Measurements from ENCODE around the gene GLT1D1.

- no peak for TF ChIP-seq FOXA1 (IDR thresholded peaks at IDR 0.05)
- no peak for TF ChIP-seq BHLHE40 (IDR thresholded peaks at IDR 0.05; ENCODE audit: borderline replicate concordance)
- no peak for TF ChIP-seq LEF1 (IDR thresholded peaks at IDR 0.05; ENCODE audit: borderline replicate concordance)
- TF ChIP-seq L3MBTL2 (conservative IDR thresholded peaks at IDR 0.05): no peak
- TF ChIP-seq FOXM1 (IDR thresholded peaks at IDR 0.05; ENCODE audit: borderline replicate concordance): no peak
- TF ChIP-seq SUZ12 (IDR thresholded peaks at IDR 0.05): no peak
- TF ChIP-seq ELF4 (IDR thresholded peaks at IDR 0.05): no peak
- TF ChIP-seq NFRKB (IDR thresholded peaks at IDR 0.05): no peak
- TF ChIP-seq SP1 (IDR thresholded peaks at IDR 0.05): no peak
- TF ChIP-seq ARNT (IDR thresholded peaks at IDR 0.05): no peak
- no peak for TF ChIP-seq TARDBP (IDR thresholded peaks at IDR 0.05)
- TF ChIP-seq ZNF384 (IDR thresholded peaks at IDR 0.05): no peak
- no peak for TF ChIP-seq HDGF (IDR thresholded peaks at IDR 0.05; ENCODE audit: borderline replicate concordance)
Observed at GRCh38 chr12:129001826-129002225, 148.5 kb downstream of the GLT1D1 start.
